Measurements from ENCODE around the gene CCDC171. TPM values are rescaled to one million over a fixed set of nuclear protein-coding genes. Genes with fewer than 3 reads are reported as not detected.

Gene CCDC171
- total RNA-seq, 1 donor from 2014 or later: 5.4 TPM

DNA sequence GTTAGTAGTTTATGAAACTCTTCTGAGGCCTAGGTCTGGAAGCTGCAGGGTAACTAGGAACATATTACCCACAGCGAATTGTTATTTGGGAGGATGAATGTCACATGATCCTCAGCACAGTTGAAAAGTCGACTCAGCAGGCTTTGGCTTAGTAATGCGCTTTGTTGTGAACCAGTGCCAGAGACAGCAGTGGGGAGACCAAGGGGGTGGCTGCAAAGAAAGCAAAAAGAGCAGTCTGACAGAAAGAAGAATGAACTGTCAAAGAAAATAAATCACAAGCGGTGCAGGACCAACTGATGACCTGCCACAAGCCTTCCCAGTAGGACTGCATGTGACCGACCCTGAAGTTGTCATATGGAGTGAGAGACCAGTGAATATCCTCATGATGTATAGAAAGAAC lies 170.0 kb downstream of the CCDC171 start:
- Mint-ChIP-seq H3K9me3 (ENCODE audit: unreplicated experiment) (no peaks in the 10 kb centered on the region), H3K27ac (ENCODE audit: unreplicated experiment) (peak overlapping the region; percentile 83), H3K36me3 (ENCODE audit: unreplicated experiment) (peaks cover 2% of the 10 kb centered on the region), H3K4me1 (ENCODE audit: unreplicated experiment) (peaks cover 36% of the 10 kb centered on the region), H3K4me3 (ENCODE audit: unreplicated experiment) (peak overlapping the region; percentile 28), H3K27me3 (ENCODE audit: unreplicated experiment) (no peaks in the 10 kb centered on the region)
- no peak for DNase-seq (ENCODE audit: extremely low spot score, unreplicated experiment)
- TF ChIP-seq, protein P1, sequence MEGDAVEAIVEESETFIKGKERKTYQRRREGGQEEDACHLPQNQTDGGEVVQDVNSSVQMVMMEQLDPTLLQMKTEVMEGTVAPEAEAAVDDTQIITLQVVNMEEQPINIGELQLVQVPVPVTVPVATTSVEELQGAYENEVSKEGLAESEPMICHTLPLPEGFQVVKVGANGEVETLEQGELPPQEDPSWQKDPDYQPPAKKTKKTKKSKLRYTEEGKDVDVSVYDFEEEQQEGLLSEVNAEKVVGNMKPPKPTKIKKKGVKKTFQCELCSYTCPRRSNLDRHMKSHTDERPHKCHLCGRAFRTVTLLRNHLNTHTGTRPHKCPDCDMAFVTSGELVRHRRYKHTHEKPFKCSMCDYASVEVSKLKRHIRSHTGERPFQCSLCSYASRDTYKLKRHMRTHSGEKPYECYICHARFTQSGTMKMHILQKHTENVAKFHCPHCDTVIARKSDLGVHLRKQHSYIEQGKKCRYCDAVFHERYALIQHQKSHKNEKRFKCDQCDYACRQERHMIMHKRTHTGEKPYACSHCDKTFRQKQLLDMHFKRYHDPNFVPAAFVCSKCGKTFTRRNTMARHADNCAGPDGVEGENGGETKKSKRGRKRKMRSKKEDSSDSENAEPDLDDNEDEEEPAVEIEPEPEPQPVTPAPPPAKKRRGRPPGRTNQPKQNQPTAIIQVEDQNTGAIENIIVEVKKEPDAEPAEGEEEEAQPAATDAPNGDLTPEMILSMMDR (IDR thresholded peaks at IDR 0.05): no peak

DNA sequence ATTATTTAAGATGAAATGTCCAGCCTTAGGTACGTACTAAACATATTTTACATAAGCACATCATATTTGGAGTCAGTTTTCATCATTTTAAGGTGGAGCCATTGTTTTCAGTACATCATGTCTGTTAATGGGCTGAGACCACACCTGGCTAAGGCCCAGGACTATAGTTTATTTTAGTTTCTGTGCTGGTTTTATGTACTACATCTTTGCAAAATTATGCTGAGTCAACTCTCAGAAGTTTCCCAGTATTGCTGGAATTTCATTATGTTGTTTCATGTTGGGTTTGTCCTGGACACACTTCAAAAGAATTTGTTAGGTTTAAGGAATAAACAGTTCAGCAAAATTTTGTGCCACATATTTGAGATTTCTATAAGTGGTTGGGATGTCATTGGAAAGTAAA lies 171.2 kb downstream of the CCDC171 start:
- Mint-ChIP-seq H3K4me3 (ENCODE audit: unreplicated experiment) (no peak overlapping the region), H3K9me3 (ENCODE audit: unreplicated experiment) (no peaks in the 10 kb centered on the region), H3K27me3 (ENCODE audit: unreplicated experiment) (no peaks in the 10 kb centered on the region), H3K27ac (ENCODE audit: unreplicated experiment) (no peak overlapping the region), H3K36me3 (ENCODE audit: unreplicated experiment) (peaks cover 2% of the 10 kb centered on the region), H3K4me1 (ENCODE audit: unreplicated experiment) (peaks cover 34% of the 10 kb centered on the region)
- TF ChIP-seq, protein P1 (IDR thresholded peaks at IDR 0.05): no peak
- DNase-seq (ENCODE audit: extremely low spot score, unreplicated experiment): no peak

DNA sequence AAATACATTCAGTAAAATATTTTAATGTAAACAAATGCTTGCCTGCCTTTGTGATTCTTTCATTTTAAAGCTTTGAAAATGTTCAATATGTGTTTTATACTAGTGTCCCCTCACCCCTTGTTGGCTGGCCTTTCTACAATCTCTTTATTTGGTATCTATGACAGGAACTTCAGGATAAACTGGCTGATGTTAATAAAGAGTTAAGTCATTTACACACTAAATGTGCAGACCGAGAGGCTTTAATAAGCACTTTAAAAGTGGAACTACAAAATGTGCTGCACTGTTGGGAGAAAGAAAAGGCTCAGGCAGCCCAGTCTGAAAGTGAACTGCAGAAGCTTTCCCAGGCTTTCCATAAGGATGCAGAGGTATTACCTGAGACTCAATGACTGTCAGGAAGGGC lies 171.8 kb downstream of the CCDC171 start:
- Mint-ChIP-seq H3K27ac (ENCODE audit: unreplicated experiment) (peak overlapping the region; percentile 65), H3K9me3 (ENCODE audit: unreplicated experiment) (no peaks in the 10 kb centered on the region), H3K4me1 (ENCODE audit: unreplicated experiment) (peaks cover 28% of the 10 kb centered on the region), H3K27me3 (ENCODE audit: unreplicated experiment) (no peaks in the 10 kb centered on the region), H3K4me3 (ENCODE audit: unreplicated experiment) (no peak overlapping the region), H3K36me3 (ENCODE audit: unreplicated experiment) (peaks cover 2% of the 10 kb centered on the region)
- no peak for DNase-seq (ENCODE audit: extremely low spot score, unreplicated experiment)
- TF ChIP-seq, protein P1 (IDR thresholded peaks at IDR 0.05): no peak

DNA sequence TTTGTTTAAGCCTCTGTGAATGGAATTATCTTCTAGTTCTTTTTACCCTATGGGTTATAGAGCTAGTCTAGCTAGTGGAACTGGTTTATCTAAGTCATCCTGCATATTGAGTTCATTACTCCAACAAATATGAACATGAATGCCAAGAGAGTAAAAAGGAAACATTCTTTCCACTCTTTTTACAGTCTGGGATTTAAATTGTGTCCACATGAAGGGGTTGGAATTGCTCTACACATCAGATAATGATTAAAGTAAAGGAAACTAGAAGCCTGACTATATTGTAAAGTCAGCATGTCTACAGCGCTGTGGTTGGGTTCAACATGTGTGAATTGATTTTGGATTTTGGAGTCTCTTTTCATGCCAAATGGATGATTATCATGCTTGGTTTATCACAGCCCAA lies 173.1 kb downstream of the CCDC171 start:
- Mint-ChIP-seq H3K27me3 (ENCODE audit: unreplicated experiment) (no peaks in the 10 kb centered on the region), H3K27ac (ENCODE audit: unreplicated experiment) (no peak overlapping the region), H3K9me3 (ENCODE audit: unreplicated experiment) (no peaks in the 10 kb centered on the region), H3K4me1 (ENCODE audit: unreplicated experiment) (peaks cover 26% of the 10 kb centered on the region), H3K36me3 (ENCODE audit: unreplicated experiment) (peaks cover 2% of the 10 kb centered on the region), H3K4me3 (ENCODE audit: unreplicated experiment) (no peak overlapping the region)
- TF ChIP-seq, protein P1 (IDR thresholded peaks at IDR 0.05): no peak
- no peak for DNase-seq (ENCODE audit: extremely low spot score, unreplicated experiment)

DNA sequence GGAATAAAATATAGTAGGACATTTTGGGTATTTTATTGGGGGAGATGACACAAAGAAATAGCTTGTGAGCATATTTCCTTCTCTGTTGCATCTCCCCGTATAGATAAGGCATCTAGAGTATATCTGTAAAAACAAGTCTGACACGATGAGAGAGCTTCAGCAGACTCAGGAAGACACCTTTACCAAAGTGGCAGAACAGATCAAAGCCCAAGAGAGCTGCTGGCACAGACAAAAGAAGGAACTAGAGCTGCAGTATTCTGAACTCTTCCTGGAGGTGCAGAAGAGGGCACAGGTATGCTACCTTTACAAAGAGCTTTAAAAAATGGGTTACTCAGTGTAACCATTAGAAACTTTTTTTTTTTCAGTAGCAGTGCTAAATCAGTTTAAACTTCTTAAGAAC lies 176.7 kb downstream of the CCDC171 start:
- H3K4me3 Mint-ChIP-seq (ENCODE audit: unreplicated experiment): no peak overlapping the region
- no peak for DNase-seq (ENCODE audit: extremely low spot score, unreplicated experiment)
- peaks cover 7% of the 10 kb centered on the region for H3K36me3 Mint-ChIP-seq (ENCODE audit: unreplicated experiment)
- H3K27me3 Mint-ChIP-seq (ENCODE audit: unreplicated experiment): no peaks in the 10 kb centered on the region
- H3K9me3 Mint-ChIP-seq (ENCODE audit: unreplicated experiment): peaks cover 3% of the 10 kb centered on the region
- TF ChIP-seq, protein P1 (IDR thresholded peaks at IDR 0.05): no peak
- peaks cover 9% of the 10 kb centered on the region for H3K4me1 Mint-ChIP-seq (ENCODE audit: unreplicated experiment)
- H3K27ac Mint-ChIP-seq (ENCODE audit: unreplicated experiment): no peak overlapping the region

Measured in osteocyte (in vitro differentiated cells).